H1 (cell line): Measurements from ENCODE around the gene MAP1B.

ENCODE experiments used
- CREB1 ChIP-seq: IDR thresholded peaks from 2 replicates; pipeline ENCODE4 v1.6.1; 2012; ENCODE audit warnings: inconsistent platforms
- EZH2 ChIP-seq: fragments of 200-600 bp; sonication (generic); IDR thresholded peaks from 2 replicates; pipeline ENCODE4 v1.7.1; 2012; ENCODE audit warnings: low read depth, mild to moderate bottlenecking, moderate library complexity, low read length, inconsistent platforms; ENCODE audit not compliant: severe bottlenecking
- KDM5A ChIP-seq: fragments of 200-600 bp; IDR thresholded peaks from 2 replicates; pipeline ENCODE4 v1.7.1; 2012; ENCODE audit warnings: mild to moderate bottlenecking, low read length, inconsistent platforms, mixed read lengths
- POLR2A ChIP-seq, 2 experiments: IDR thresholded peaks; 1 replicate in 1 of 2; 2 replicates in 1 of 2; pipeline ENCODE4 v1.6.1; 2011; ENCODE audit warnings: low read depth in 2 of 2, low read length in 2 of 2, mild to moderate bottlenecking in 2 of 2; ENCODE audit errors: control extremely low read depth in 1 of 2
- POLR2AphosphoS5 ChIP-seq: IDR thresholded peaks from 2 replicates; pipeline ENCODE4 v1.6.1; 2011; ENCODE audit warnings: low read depth, low read length
- RBBP5 ChIP-seq: IDR thresholded peaks from 2 replicates; pipeline ENCODE4 v1.7.1; 2012; ENCODE audit warnings: low read depth, mild to moderate bottlenecking, inconsistent platforms, low read length, moderate library complexity, borderline replicate concordance
- RFX5 ChIP-seq: IDR thresholded peaks from 2 replicates; pipeline ENCODE4 v1.6.1; 2011; ENCODE audit warnings: low read depth, low read length, improper control_type of control experiment, borderline replicate concordance
- ZNF274 ChIP-seq: IDR thresholded peaks from 2 replicates; pipeline ENCODE4 v1.7.0; 2012; ENCODE audit warnings: low read length, borderline replicate concordance; ENCODE audit errors: extremely low read depth
- TF ChIP-seq, protein P1 (sequence below), 3 experiments: IDR thresholded peaks; 1 replicate in 2 of 3; 2 replicates in 1 of 3; pipeline versions ENCODE4 v1.5.1 to v1.6.1; 2011; ENCODE audit warnings: low read length in 3 of 3, mild to moderate bottlenecking in 3 of 3, inconsistent platforms in 2 of 3, low read depth in 1 of 3, moderate library complexity in 1 of 3; ENCODE audit not compliant: insufficient read depth in 1 of 3; ENCODE audit errors: control extremely low read depth in 1 of 3
- TF ChIP-seq, protein P2 (sequence below): IDR thresholded peaks from 2 replicates; pipeline ENCODE4 v1.6.1; 2011; ENCODE audit warnings: low read length, improper control_type of control experiment
- TF ChIP-seq, protein P3 (sequence below): IDR thresholded peaks from 2 replicates; pipeline ENCODE4 v1.6.1; 2012; ENCODE audit warnings: inconsistent platforms

DNA sequence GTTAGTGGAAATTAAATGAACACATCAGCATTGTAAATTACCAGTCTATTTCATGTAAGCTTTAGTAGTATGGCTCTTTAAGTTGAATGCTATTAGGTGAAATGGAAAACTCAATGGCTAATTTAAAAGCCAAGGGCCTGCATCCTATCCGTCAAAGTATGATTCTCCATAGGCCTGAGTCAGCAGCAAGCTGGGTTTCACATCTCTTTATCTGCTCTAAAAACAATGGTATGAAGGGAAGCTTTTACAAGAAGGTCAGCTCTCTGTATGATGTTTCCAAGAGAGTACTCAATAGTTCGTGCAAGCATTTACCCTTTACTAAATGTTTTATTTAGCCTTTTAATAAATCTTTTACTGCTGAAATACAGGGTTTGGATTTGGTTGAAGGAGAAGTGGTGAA lies 62.8 kb downstream of the MAP1B start:
- TF ChIP-seq, protein P1, sequence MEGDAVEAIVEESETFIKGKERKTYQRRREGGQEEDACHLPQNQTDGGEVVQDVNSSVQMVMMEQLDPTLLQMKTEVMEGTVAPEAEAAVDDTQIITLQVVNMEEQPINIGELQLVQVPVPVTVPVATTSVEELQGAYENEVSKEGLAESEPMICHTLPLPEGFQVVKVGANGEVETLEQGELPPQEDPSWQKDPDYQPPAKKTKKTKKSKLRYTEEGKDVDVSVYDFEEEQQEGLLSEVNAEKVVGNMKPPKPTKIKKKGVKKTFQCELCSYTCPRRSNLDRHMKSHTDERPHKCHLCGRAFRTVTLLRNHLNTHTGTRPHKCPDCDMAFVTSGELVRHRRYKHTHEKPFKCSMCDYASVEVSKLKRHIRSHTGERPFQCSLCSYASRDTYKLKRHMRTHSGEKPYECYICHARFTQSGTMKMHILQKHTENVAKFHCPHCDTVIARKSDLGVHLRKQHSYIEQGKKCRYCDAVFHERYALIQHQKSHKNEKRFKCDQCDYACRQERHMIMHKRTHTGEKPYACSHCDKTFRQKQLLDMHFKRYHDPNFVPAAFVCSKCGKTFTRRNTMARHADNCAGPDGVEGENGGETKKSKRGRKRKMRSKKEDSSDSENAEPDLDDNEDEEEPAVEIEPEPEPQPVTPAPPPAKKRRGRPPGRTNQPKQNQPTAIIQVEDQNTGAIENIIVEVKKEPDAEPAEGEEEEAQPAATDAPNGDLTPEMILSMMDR (IDR thresholded peaks at IDR 0.05; ENCODE audit: control extremely low read depth in 1 of 3, insufficient read depth in 1 of 3, low read depth in 1 of 3, low read length in 3 of 3) = no peak
- TF ChIP-seq POLR2A (IDR thresholded peaks at IDR 0.05; ENCODE audit: control extremely low read depth in 1 of 2, low read depth in 2 of 2, low read length in 2 of 2) (no peak), POLR2AphosphoS5 (no peak), KDM5A (no peak), EZH2 (no peak), ZNF274 (no peak), CREB1 (no peak), RFX5 (no peak), RBBP5 (no peak)
- TF ChIP-seq, protein P2, sequence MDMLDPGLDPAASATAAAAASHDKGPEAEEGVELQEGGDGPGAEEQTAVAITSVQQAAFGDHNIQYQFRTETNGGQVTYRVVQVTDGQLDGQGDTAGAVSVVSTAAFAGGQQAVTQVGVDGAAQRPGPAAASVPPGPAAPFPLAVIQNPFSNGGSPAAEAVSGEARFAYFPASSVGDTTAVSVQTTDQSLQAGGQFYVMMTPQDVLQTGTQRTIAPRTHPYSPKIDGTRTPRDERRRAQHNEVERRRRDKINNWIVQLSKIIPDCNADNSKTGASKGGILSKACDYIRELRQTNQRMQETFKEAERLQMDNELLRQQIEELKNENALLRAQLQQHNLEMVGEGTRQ = no peak
- TF ChIP-seq, protein P3, sequence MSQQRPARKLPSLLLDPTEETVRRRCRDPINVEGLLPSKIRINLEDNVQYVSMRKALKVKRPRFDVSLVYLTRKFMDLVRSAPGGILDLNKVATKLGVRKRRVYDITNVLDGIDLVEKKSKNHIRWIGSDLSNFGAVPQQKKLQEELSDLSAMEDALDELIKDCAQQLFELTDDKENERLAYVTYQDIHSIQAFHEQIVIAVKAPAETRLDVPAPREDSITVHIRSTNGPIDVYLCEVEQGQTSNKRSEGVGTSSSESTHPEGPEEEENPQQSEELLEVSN = no peak
